GM12878 (cell line): Measurements from ENCODE around the gene UFD1. TPM values are rescaled to one million over a fixed set of nuclear protein-coding genes. Genes with fewer than 3 reads are reported as not detected.

Experiments used
- ASH2L ChIP-seq: fragments of 300-600, 200-600 bp; sonication (generic); IDR thresholded peaks from 2 replicates; pipeline ENCODE4 v1.6.1; 2017; ENCODE audit warnings: low read depth, mild to moderate bottlenecking, borderline replicate concordance
- BCL11A ChIP-seq: IDR thresholded peaks from 2 replicates; pipeline ENCODE4 v1.6.1; 2011; ENCODE audit warnings: low read depth, low read length
- BRCA1 ChIP-seq: IDR thresholded peaks from 2 replicates; pipeline ENCODE4 v1.6.1; 2011; ENCODE audit warnings: low read depth, low read length, improper control_type of control experiment
- CBFB ChIP-seq: IDR thresholded peaks from 2 replicates; pipeline ENCODE4 v1.6.1; 2016; ENCODE audit warnings: antibody characterized with exemption, low read depth
- CREM ChIP-seq: IDR thresholded peaks from 2 replicates; pipeline ENCODE4 v1.6.1; 2014; ENCODE audit warnings: antibody characterized with exemption, low read depth
- DPF2 ChIP-seq: fragments of 450-650 bp; IDR thresholded peaks from 2 replicates; pipeline ENCODE4 v1.6.1; 2017; ENCODE audit warnings: mild to moderate bottlenecking
- FOXM1 ChIP-seq: IDR thresholded peaks from 2 replicates; pipeline ENCODE4 v1.6.1; 2012; ENCODE audit warnings: low read depth, mild to moderate bottlenecking, inconsistent platforms, low read length, moderate library complexity
- HDAC2 ChIP-seq: fragments of 200-600 bp; sonication (generic); IDR thresholded peaks from 2 replicates; pipeline ENCODE4 v1.6.1; 2017
- MYB ChIP-seq: fragments of 150-350 bp; IDR thresholded peaks from 2 replicates; pipeline ENCODE4 v1.6.1; 2014; ENCODE audit warnings: mild to moderate bottlenecking, low read depth, low read length, borderline replicate concordance
- NFYB ChIP-seq: IDR thresholded peaks from 2 replicates; pipeline ENCODE4 v1.6.1; 2011; ENCODE audit warnings: low read depth, mild to moderate bottlenecking, low read length, improper control_type of control experiment, moderate library complexity; ENCODE audit not compliant: insufficient read depth
- NKRF ChIP-seq: fragments of 450-650 bp; conservative IDR thresholded peaks from 2 replicates; pipeline ENCODE4 v1.6.1; 2017; ENCODE audit warnings: mild to moderate bottlenecking, moderate library complexity
- NR2F1 ChIP-seq: fragments of 450-650 bp; conservative IDR thresholded peaks from 2 replicates; pipeline ENCODE4 v1.6.1; 2017; ENCODE audit warnings: mild to moderate bottlenecking
- PAX5 ChIP-seq: IDR thresholded peaks from 2 replicates; pipeline ENCODE4 v1.6.1; 2011; ENCODE audit warnings: low read depth, low read length, borderline replicate concordance
- PKNOX1 ChIP-seq: fragments of 450-650 bp; IDR thresholded peaks from 2 replicates; pipeline ENCODE4 v1.6.1; 2016; ENCODE audit warnings: mild to moderate bottlenecking
- POLR2AphosphoS2 ChIP-seq: IDR thresholded peaks from 2 replicates; pipeline ENCODE4 v1.6.1; 2011; ENCODE audit warnings: low read depth, mild to moderate bottlenecking, low read length, improper control_type of control experiment, moderate library complexity
- POLR2AphosphoS5 ChIP-seq: IDR thresholded peaks from 2 replicates; pipeline ENCODE4 v1.6.1; 2011; ENCODE audit warnings: mild to moderate bottlenecking, low read length, inconsistent platforms
- POU2F2 ChIP-seq: IDR thresholded peaks from 3 replicates; pipeline ENCODE4 v1.6.1; 2011; ENCODE audit warnings: low read depth, mild to moderate bottlenecking, low read length, borderline replicate concordance
- RCOR1 ChIP-seq: conservative IDR thresholded peaks from 2 replicates; pipeline ENCODE4 v1.6.1; 2012; ENCODE audit warnings: low read depth, low read length, improper control_type of control experiment
- SIN3A ChIP-seq: IDR thresholded peaks from 2 replicates; pipeline ENCODE4 v1.6.1; 2012; ENCODE audit warnings: low read depth, low read length, improper control_type of control experiment
- SIX5 ChIP-seq: IDR thresholded peaks from 2 replicates; pipeline ENCODE4 v1.6.1; 2011; ENCODE audit warnings: mild to moderate bottlenecking, low read depth, low read length, moderate library complexity; ENCODE audit not compliant: severe bottlenecking
- SMAD5 ChIP-seq: IDR thresholded peaks from 2 replicates; pipeline ENCODE4 v1.6.1; 2016; ENCODE audit warnings: antibody characterized with exemption, low read depth
- SP1 ChIP-seq: IDR thresholded peaks from one replicate; pipeline ENCODE4 v1.6.1; 2011; ENCODE audit warnings: low read depth, low read length
- SPI1 ChIP-seq: IDR thresholded peaks from 2 replicates; pipeline ENCODE4 v1.6.1; 2011; ENCODE audit warnings: low read depth, mild to moderate bottlenecking, low read length, moderate library complexity, borderline replicate concordance; ENCODE audit not compliant: insufficient read depth
- TAF1 ChIP-seq: IDR thresholded peaks from 2 replicates; pipeline ENCODE4 v1.6.1; 2011; ENCODE audit warnings: mild to moderate bottlenecking, low read depth, low read length, borderline replicate concordance
- TCF3 ChIP-seq: IDR thresholded peaks from 2 replicates; pipeline ENCODE4 v1.6.1; 2012; ENCODE audit warnings: low read depth, mild to moderate bottlenecking, low read length, borderline replicate concordance; ENCODE audit not compliant: insufficient read depth
- YY1 ChIP-seq: IDR thresholded peaks from 2 replicates; pipeline ENCODE4 v1.6.1; 2011; ENCODE audit warnings: low read depth, mild to moderate bottlenecking, low read length
- ZNF207 ChIP-seq: fragments of 450-650 bp; IDR thresholded peaks from 2 replicates; pipeline ENCODE4 v1.6.1; 2014; ENCODE audit warnings: antibody characterized with exemption, mild to moderate bottlenecking, borderline replicate concordance
- ZNF622 ChIP-seq: fragments of 450-650 bp; IDR thresholded peaks from 2 replicates; pipeline ENCODE4 v1.6.1; 2017; ENCODE audit warnings: mild to moderate bottlenecking, inconsistent platforms
- polyA plus RNA-seq, 11 experiments: library from polyadenylated mRNA; depleted of rRNA in 4 of 11; unstranded in 6 of 11; stranded (reverse) in 5 of 11; fragments of >200 nt; fragmentation: Nextera tagmentation in 4 of 11; fragmentation: Illumina TruSeq in 1 of 11; extraction: Ambion mirVana in 4 of 11; extraction: Trizol in 1 of 11; gene quantifications; 1 replicate in 1 of 11; 2 replicates in 10 of 11; pipeline versions ENCODE4 v1.2.1 to v1.2.3, GENCODE V29; 2011 to 2016; ENCODE audit warnings: inconsistent platforms in 2 of 11, missing spikeins in 2 of 11, low read depth in 1 of 11
- total RNA-seq, 4 experiments: library from RNA; depleted of rRNA in 3 of 4; stranded (reverse); fragments of >200 nt in 3 of 4; fragmentation: Illumina TruSeq in 1 of 4; extraction: Trizol in 1 of 4; gene quantifications; 2 replicates each; pipeline versions ENCODE4 v1.2.1 to v1.2.3, GENCODE V29; 2013 to 2021
- TF ChIP-seq, protein P1 (sequence below): IDR thresholded peaks from 2 replicates; pipeline ENCODE4 v1.6.1; 2011; ENCODE audit warnings: borderline replicate concordance, low read depth, mild to moderate bottlenecking, moderate library complexity, mixed read lengths, low read length; ENCODE audit not compliant: insufficient read depth; ENCODE audit errors: extremely low read length

Gene UFD1
- total and polyA plus RNA-seq, 10 of the 15 experiments (the other 5 are each of a cell fraction or from before 2014, with no cell fraction given), result 67.2 to 143 (median 117) TPM

- TF ChIP-seq CREM (peak; percentile 82), ZNF622 (no peak), NR2F1 (peak; percentile 63; the same call in 1 of the 2 replicates), DPF2 (peak; percentile 96), YY1 (peak; percentile 95), NFYB (peak; percentile 93), TAF1 (peak; percentile 84; the same call in 1 of the 2 replicates), TCF3 (0 out of 2 replicates have a peak, but pooled peaks have one; percentile 35), MYB (no peak), POLR2AphosphoS5 (peak; percentile 66; the same call in 1 of the 2 replicates), ZNF207 (peak; percentile 37; the same call in 1 of the 2 replicates), CBFB (peak; percentile 27; the same call in 1 of the 2 replicates), HDAC2 (no peak), RCOR1 (0 out of 2 replicates have a peak, but pooled peaks have one; percentile 35), BCL11A (no peak), PKNOX1 (peak; percentile 99), SIN3A (0 out of 2 replicates have a peak, but pooled peaks have one; percentile 42), POU2F2 (0 out of 3 replicates have a peak, but pooled peaks have one; percentile 56), NKRF (peak; percentile 90), SP1 (peak; percentile 96), SMAD5 (0 out of 2 replicates have a peak, but pooled peaks have one; percentile 42), PAX5 (no peak), ASH2L (peak; percentile 74; the same call in 1 of the 2 replicates), FOXM1 (no peak), POLR2AphosphoS2 (peak; percentile 80), SIX5 (no peak), BRCA1 (no peak), SPI1 (0 out of 2 replicates have a peak, but pooled peaks have one; percentile 18)
- TF ChIP-seq, protein P1, sequence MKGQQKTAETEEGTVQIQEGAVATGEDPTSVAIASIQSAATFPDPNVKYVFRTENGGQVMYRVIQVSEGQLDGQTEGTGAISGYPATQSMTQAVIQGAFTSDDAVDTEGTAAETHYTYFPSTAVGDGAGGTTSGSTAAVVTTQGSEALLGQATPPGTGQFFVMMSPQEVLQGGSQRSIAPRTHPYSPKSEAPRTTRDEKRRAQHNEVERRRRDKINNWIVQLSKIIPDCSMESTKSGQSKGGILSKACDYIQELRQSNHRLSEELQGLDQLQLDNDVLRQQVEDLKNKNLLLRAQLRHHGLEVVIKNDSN, result peak; percentile 70
Measured at GRCh38 chr22:19447330-19448075, 31.5 kb downstream of the UFD1 start, which contains the start of gene C22orf39 (continued).
